ENCODE data around the gene ECSCR. TPM values are rescaled to one million over a fixed set of nuclear protein-coding genes. Genes with fewer than 3 reads are reported as not detected.

ECSCR gene
- total RNA-seq, 1 donor from 2014 or later, result 37.1 TPM

GRCh38 chr5:139426203-139426885 lies 36.2 kb downstream of the ECSCR start:
- Histone ChIP-seq H3K27ac (no peak overlapping the region), H3K27me3 (no peaks in the 10 kb centered on the region), H3K4me3 (no peak overlapping the region), H3K4me1 (no peaks in the 10 kb centered on the region), H3K36me3 (peaks cover 0 to 30% of the 10 kb centered on the region in 2 donors), H3K9me3 (no peaks in the 10 kb centered on the region)
- TF ChIP-seq POLR2AphosphoS5 (IDR thresholded peaks at IDR 0.05; ENCODE audit: insufficient read depth in 1 of 2, low read depth in 1 of 2), result no peak
- TF ChIP-seq, protein P1, sequence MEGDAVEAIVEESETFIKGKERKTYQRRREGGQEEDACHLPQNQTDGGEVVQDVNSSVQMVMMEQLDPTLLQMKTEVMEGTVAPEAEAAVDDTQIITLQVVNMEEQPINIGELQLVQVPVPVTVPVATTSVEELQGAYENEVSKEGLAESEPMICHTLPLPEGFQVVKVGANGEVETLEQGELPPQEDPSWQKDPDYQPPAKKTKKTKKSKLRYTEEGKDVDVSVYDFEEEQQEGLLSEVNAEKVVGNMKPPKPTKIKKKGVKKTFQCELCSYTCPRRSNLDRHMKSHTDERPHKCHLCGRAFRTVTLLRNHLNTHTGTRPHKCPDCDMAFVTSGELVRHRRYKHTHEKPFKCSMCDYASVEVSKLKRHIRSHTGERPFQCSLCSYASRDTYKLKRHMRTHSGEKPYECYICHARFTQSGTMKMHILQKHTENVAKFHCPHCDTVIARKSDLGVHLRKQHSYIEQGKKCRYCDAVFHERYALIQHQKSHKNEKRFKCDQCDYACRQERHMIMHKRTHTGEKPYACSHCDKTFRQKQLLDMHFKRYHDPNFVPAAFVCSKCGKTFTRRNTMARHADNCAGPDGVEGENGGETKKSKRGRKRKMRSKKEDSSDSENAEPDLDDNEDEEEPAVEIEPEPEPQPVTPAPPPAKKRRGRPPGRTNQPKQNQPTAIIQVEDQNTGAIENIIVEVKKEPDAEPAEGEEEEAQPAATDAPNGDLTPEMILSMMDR (IDR thresholded peaks at IDR 0.05), result no peak
- intact Hi-C loops (cut with DNase I), result loop anchor here (5.0 kb wide), 1 partner anchor 91 kb away; no protein-coding TSS in a partner anchor
- DNase-seq (ENCODE audit: extremely low spot score in 2 of 2), result no peak

- intact Hi-C loops (cut with DNase I), result loop anchor here (5.0 kb wide), 1 partner anchor 92 kb away; no protein-coding TSS in a partner anchor
Measured at GRCh38 chr5:139425497-139425896, 37.0 kb downstream of the ECSCR start.

DNA sequence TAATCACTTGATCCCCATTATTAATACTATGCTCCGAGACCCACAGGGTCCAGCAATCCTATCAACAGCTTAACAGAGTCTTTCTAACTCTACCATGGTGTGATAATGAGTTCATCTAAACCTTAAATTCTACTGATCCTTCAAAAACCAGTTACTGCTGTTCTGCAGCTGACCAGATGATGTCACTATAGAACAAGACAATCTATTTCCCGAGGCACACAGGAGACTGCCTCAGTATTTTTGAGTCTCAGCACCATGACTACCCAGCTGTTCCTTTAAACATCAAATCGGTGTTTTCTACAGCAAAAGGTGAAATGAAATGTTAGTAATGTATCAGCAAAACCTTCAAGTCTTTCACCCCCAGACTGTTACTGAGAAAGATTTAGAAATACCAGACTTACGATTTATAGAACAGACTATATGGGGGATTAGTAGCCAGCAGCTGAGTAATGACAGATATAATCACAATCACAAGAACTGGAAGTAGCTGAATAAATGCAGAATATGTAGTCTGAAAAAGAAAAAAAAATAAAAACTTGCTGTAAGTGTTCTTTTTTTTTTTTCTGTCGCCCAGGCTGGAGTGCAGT lies 40.1 kb downstream of the ECSCR start:
- Histone ChIP-seq H3K36me3 (peaks cover 0 to 20% of the 10 kb centered on the region in 2 donors), H3K4me1 (peaks cover 5% of the 10 kb centered on the region), H3K4me3 (no peak overlapping the region), H3K9me3 (no peaks in the 10 kb centered on the region), H3K27me3 (no peaks in the 10 kb centered on the region), H3K27ac (no peak overlapping the region)
- intact Hi-C loops (cut with DNase I), result no loop called here
- DNase-seq (ENCODE audit: extremely low spot score in 2 of 2), result no peak
- TF ChIP-seq POLR2A (IDR thresholded peaks at IDR 0.05), result no peak
- TF ChIP-seq, protein P1 (IDR thresholded peaks at IDR 0.05), result peak; percentile 77 to 86 (median 84)

More at GRCh38 chr5:139425497-139425896, 37.0 kb downstream of the ECSCR start:
- Histone ChIP-seq H3K27me3 (no peaks in the 10 kb centered on the region), H3K4me3 (no peak overlapping the region), H3K4me1 (no peaks in the 10 kb centered on the region), H3K27ac (no peak overlapping the region), H3K36me3 (peaks cover 0 to 30% of the 10 kb centered on the region in 2 donors), H3K9me3 (no peaks in the 10 kb centered on the region)
- no peak for DNase-seq (ENCODE audit: extremely low spot score in 2 of 2)
- TF ChIP-seq POLR2A (IDR thresholded peaks at IDR 0.05) (no peak), POLR2AphosphoS5 (IDR thresholded peaks at IDR 0.05; ENCODE audit: insufficient read depth in 1 of 2, low read depth in 1 of 2) (no peak)
- TF ChIP-seq, protein P1 (IDR thresholded peaks at IDR 0.05), result no peak

DNA sequence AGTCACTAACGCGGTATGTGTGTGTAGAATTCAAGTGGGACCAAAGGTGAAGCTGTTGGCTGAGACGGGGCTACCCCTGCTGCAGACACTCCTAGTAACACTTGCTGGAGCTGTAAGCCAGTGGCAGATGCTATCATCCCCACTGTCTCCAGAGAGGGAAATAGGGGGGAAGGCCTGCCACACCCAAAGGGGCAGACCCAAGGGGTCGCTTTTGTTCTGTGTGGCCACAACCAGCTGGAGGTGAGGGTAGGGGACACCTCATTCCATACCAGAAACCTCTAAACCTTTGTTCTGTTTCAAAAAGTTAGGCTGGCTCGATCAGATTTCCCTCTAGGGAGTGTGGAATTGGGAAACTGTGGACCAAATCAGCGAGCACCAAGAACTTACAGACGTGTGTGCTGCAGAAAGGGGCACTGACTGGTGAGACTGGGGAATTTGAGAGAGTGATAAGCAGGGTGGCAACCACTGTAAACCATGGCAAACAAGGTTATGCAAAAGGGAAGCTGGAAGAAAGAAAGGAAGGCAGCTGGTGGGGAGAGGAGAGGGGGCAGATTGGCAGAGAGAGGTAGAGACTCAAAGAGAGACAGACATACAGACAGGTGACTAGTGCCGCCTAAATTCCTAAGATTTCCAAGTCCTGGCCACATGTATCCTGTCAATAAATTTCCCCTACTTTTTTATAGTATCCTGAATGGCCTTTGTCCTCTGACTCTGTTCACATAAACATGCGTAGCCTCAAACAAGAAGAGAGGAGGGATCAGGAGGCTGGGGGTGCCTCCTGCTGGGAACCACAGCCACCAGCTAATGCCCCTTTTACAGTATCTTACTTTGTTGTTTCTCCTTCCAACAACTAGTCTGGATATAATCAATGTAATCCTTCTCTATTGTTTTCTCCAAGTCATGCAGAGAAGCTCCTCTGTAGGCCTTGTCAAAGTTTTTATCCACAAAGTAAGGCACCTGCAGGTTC lies 43.0 kb downstream of the ECSCR start:
- Histone ChIP-seq H3K36me3 (peaks cover 0 to 4% of the 10 kb centered on the region in 2 donors), H3K4me1 (peaks cover 32% of the 10 kb centered on the region), H3K9me3 (no peaks in the 10 kb centered on the region), H3K4me3 (no peak overlapping the region), H3K27me3 (no peaks in the 10 kb centered on the region), H3K27ac (no peak overlapping the region)
- TF ChIP-seq POLR2AphosphoS5 (IDR thresholded peaks at IDR 0.05; ENCODE audit: insufficient read depth in 1 of 2, low read depth in 1 of 2) (no peak), POLR2A (IDR thresholded peaks at IDR 0.05) (no peak)
- TF ChIP-seq, protein P1 (IDR thresholded peaks at IDR 0.05), result no peak
- intact Hi-C loops (cut with DNase I), result no loop called here
- DNase-seq (ENCODE audit: extremely low spot score in 2 of 2), result no peak

All from vagina (tissue), 2 donors.